Measurements from ENCODE around the gene LARP4B.

- TF ChIP-seq CTCF (IDR thresholded peaks at IDR 0.05) (no peak), POLR2A (IDR thresholded peaks at IDR 0.05) (no peak)
These were observed 7.6 kb upstream of the LARP4B start for GRCh38 chr10:938941-939678.
